ENCODE results near the gene NOS3. TPM values are rescaled to one million over a fixed set of nuclear protein-coding genes. Genes with fewer than 3 reads are reported as not detected.

The NOS3 gene
- total and polyA plus RNA-seq, 12 donors = 10.0 to 53.3 (median 13.3) TPM

GRCh38 chr7:150994141-150994837, 3.5 kb downstream of the NOS3 start:
- 16 to 18% methylated on average over 15 of the region's 15 CpGs for WGBS, 2 donors
- H3K4me3 ChIP-seq = peak overlapping the region; percentile 28 to 66 (median 57)
- peak overlapping the region; percentile 48 to 93 (median 86) for H3K27ac ChIP-seq
- intact Hi-C loops (cut with DNase I) = no loop called here
- H3K4me1 ChIP-seq = peaks cover 2 to 63% (median 34%) of the 10 kb centered on the region in 9 donors
- peak; percentile 74 to 88 (median 84) for ATAC-seq
- DNase-seq = peak; percentile 72 to 82
- TF ChIP-seq CTCF (IDR thresholded peaks at IDR 0.05) = no peak
- peaks cover 0 to 18% (median 0%) of the 10 kb centered on the region in 11 donors for H3K9me3 ChIP-seq
- no peaks in the 10 kb centered on the region for H3K27me3 ChIP-seq
- H3K36me3 ChIP-seq = peaks cover 0 to 21% (median 0%) of the 10 kb centered on the region in 9 donors

GRCh38 chr7:150994838-150995510, 4.2 kb downstream of the NOS3 start:
- ATAC-seq (no peak), DNase-seq (no peak)
- 23 to 25% methylated on average over 19 of the region's 19 CpGs for WGBS, 2 donors
- Histone ChIP-seq H3K9me3 (peaks cover 0 to 15% (median 0%) of the 10 kb centered on the region in 11 donors), H3K27ac (peak overlapping the region in 9 of 10 donors; percentile 75 to 93 (median 87)), H3K4me1 (peaks cover 0 to 56% (median 27%) of the 10 kb centered on the region in 9 donors), H3K36me3 (peaks cover 0 to 22% (median 0%) of the 10 kb centered on the region in 9 donors), H3K27me3 (no peaks in the 10 kb centered on the region), H3K4me3 (peak overlapping the region; percentile 28 to 66 (median 57))
- no peak for TF ChIP-seq CTCF (IDR thresholded peaks at IDR 0.05)
- intact Hi-C loops (cut with DNase I) = no loop called here

GRCh38 chr7:150996376-150997074, 5.7 kb downstream of the NOS3 start:
- WGBS, 2 donors = 43 to 53% methylated on average over 31 of the region's 31 CpGs
- H3K27me3 ChIP-seq = no peaks in the 10 kb centered on the region
- no peak for TF ChIP-seq CTCF (IDR thresholded peaks at IDR 0.05)
- peaks cover 0 to 38% (median 0%) of the 10 kb centered on the region in 9 donors for H3K36me3 ChIP-seq
- ATAC-seq (no peak), DNase-seq (no peak)
- intact Hi-C loops (cut with DNase I) = no loop called here
- H3K4me3 ChIP-seq = peak overlapping the region in 4 of 10 donors; percentile 2 to 12 (median 9)
- peak overlapping the region in 2 of 10 donors; percentile 28 to 47 for H3K27ac ChIP-seq
- H3K9me3 ChIP-seq = no peaks in the 10 kb centered on the region
- peaks cover 0 to 48% (median 27%) of the 10 kb centered on the region in 9 donors for H3K4me1 ChIP-seq

GRCh38 chr7:150997075-150997511, 6.3 kb downstream of the NOS3 start:
- Histone ChIP-seq H3K9me3 (no peaks in the 10 kb centered on the region), H3K27ac (peak overlapping the region in 2 of 10 donors; percentile 28 to 47), H3K36me3 (peaks cover 0 to 44% (median 0%) of the 10 kb centered on the region in 9 donors), H3K4me3 (peak overlapping the region in 1 of 10 donors; percentile 10), H3K4me1 (peaks cover 0 to 44% (median 27%) of the 10 kb centered on the region in 9 donors), H3K27me3 (no peaks in the 10 kb centered on the region)
- DNase-seq (no peak), ATAC-seq (no peak)
- TF ChIP-seq CTCF (IDR thresholded peaks at IDR 0.05) = no peak
- intact Hi-C loops (cut with DNase I) = no loop called here
- 76 to 79% methylated on average over 6 to 8 of the region's 8 CpGs for WGBS, 2 donors

Data from heart right ventricle (tissue), 16 donors.